G401 (cell line): ENCODE results near the gene CACUL1. TPM values are rescaled to one million over a fixed set of nuclear protein-coding genes. Genes with fewer than 3 reads are reported as not detected.
"Not testable (repeated sequence)": the region's sequence is repeated elsewhere in the genome, so short reads cannot be mapped to it uniquely, and the experiment has no call there.

ENCODE experiments used
- DNase-seq: peaks from one replicate; pipeline ENCODE4 v3.0.0-alpha.2; 2015; ENCODE audit warnings: low spot score
- in situ Hi-C: cut with HindIII; loops from 2 replicates; pipeline ENCODE4 v1.10.0; 2016; ENCODE audit warnings: low sequenced_read_pairs, mixed read lengths
- total RNA-seq: library from RNA; depleted of rRNA; stranded (reverse); fragments of >200 nt; shearing (Covaris generic); gene quantifications from 2 replicates; pipeline ENCODE4 v1.2.3, GENCODE V29; 2014; rRNA removed

The CACUL1 gene
- total RNA-seq, 1 experiment from 2014 or later: 46.2 TPM

GRCh38 chr10:118666350-118666749 is 88.4 kb downstream of the CACUL1 start:
- DNase-seq: no peak
- in situ Hi-C loops: no loop called here

DNA sequence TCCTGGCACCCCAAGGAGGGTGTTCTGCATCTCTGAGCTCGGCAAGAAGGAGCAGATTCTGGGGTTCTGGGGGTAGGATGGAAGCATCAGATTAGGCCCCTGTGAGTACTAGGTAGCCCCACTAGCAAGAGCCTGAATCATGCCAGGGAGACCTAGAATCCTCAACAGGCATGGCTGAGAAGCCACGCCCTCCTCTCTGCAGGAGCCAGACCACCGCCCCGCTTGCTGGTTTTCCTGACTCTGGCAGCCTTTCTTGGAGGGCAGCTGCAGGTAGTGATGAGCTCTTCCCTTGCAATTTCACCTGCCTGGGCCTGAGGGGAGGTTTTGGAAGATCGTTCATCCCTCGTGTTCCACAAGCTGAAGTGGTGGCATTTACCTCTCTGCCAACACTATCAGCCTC is 90.4 kb downstream of the CACUL1 start:
- no peak for DNase-seq
- in situ Hi-C loops: no loop called here

- in situ Hi-C loops: no loop called here
- DNase-seq: no peak
These were observed 91.6 kb downstream of the CACUL1 start for GRCh38 chr10:118663176-118663575.

- in situ Hi-C loops: no loop called here
- no peak for DNase-seq
These were observed 92.3 kb downstream of the CACUL1 start for GRCh38 chr10:118662228-118663035.

GRCh38 chr10:118658762-118659161 is 96.0 kb downstream of the CACUL1 start:
- DNase-seq: no peak
- in situ Hi-C loops: no loop called here

DNA sequence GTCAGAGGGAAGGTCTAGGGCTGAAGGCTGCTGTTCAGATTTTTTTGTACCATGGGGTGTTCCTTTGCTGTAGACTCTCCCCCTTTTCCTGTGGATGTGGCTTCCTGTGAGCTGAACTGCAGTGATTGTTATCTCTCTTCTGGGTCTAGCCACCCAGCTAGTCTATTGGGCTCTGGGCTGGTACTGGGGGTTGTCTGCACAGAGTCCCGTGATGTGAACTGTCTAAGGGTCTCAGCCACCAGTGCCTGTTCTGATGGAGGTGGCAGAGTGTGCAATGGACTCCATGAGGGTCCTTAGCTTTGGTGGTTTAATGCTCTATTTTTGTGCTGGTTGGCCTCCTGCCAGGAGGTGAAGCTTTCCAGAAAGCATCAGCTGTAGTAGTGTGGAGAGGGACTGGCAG is 96.6 kb downstream of the CACUL1 start:
- DNase-seq, in situ Hi-C loops: not testable (repeated sequence)

DNA sequence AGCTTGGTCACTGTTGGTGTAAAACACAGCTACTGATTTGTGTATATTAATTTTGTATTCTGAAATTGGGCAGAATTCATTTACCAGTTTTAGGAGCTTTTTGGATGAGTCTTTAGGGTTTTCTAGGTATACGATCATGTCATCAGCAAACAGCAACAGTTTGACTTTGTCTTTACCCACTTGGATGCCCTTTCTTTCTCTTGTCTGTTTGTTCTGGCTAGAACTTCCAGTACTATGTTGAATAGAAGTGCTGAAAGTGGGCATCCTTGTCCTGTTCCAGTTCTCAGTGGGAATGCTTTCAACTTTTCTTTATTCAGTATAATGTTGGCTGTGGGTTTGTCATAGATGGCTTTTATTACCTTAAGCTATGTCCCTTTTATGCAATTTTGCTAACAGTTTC is 109.5 kb downstream of the CACUL1 start:
- in situ Hi-C loops: not testable (repeated sequence)

GRCh38 chr10:118642228-118642627 is 112.5 kb downstream of the CACUL1 start:
- DNase-seq: no peak
- in situ Hi-C loops: no loop called here

More for the DNA sequence above, 109.5 kb downstream of the CACUL1 start:
- DNase-seq: peak; percentile 14

DNA sequence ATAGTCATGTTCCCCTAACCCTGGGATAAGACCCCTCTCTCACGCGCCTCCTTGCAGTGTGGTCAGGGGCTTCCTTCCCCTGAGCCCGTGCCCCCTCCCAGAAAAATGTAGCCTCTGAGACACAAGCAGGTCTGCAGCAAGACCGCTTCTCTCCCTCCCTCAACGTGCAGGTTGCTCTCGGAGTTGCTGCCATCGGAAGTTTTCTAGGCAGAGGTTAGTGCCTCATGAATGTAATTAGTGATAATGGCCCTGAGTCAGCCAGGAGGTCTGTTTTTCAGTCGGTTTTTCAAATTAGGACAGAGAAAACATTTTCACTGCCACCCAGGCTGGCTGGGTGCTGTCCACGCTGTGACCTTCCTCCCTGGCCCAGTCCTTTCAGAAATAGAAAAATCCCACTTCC is 116.1 kb downstream of the CACUL1 start:
- in situ Hi-C loops: no loop called here
- no peak for DNase-seq

DNA sequence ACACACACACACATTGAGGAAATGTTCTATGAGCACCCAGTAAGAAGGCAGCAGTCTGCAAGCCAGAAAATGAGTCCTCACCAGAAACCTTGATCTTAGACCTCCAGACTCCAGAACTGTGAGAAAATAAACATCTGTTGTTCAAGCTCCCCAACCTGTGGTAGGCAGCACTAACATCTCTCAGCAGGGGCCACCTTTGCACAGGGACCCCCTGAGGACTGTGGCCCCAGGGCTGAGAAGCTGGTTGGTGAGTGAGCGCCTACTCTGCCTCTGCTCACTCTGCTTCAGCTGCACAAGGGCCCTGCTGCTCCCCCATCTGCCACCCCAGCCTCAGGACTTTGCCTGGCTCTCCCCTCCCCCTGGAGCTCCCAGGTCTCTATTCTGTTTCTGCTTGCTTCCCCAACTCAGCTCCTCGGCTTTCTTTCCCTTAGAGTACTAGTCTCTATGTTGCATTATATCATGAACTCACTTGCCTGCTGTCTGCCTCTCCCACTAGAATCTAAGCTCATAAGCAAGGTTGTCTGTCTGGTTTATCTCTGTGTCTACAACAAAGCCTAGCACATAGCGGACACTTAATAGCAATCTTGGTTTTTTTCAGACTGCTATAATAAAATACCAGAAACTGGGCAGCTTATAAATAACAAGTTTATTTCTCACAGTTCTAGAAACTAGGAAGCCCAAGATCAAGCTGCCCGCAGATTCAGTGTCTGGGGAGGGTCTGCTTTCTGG is 118.9 kb downstream of the CACUL1 start:
- DNase-seq: no peak
- in situ Hi-C loops: no loop called here

DNA sequence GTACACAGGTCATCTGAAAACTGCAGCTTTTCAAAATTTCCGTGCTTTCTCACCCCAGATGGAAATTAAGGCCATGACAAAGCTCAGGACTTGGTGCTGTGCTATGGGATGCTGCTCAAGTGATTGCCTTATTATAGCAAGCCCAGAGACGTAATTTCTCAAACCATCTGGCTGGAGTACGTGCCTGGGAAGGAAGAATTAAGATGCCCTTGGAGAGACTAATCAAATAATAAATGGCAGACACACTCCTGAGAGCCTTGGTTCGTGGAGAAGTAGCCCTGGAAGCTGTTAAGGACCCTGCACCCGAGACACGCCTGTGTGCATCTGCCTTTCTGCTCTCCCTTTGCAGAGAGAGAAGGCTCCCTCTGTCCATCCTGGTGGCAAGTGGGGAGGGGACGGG is 121.0 kb downstream of the CACUL1 start:
- in situ Hi-C loops: no loop called here

GRCh38 chr10:118629211-118629610 is 125.6 kb downstream of the CACUL1 start:
- no peak for DNase-seq
- in situ Hi-C loops: no loop called here

More for the DNA sequence above, 121.0 kb downstream of the CACUL1 start:
- no peak for DNase-seq

- DNase-seq: no peak
- in situ Hi-C loops: no loop called here
These were observed 126.4 kb downstream of the CACUL1 start for GRCh38 chr10:118628397-118628796.

DNA sequence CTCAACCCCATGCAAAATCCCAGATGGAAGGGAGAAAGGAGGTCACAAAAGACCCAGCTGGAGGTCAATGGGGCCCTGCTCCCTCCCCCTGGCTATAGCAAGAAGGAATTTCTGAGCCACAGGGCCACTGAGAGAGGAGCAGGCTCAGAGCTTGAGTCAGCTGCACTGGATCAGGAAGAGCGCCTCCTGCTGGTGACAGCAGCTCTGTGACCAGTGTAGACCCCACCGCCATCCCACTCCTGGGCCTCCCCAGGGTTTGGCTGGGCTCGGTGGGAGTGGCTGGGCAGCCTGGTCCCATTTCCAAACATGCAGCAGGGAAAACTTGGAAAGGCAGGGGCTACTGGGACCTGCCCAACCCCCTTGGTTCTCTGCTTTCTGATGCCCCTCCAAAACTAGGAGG is 127.8 kb downstream of the CACUL1 start:
- no peak for DNase-seq
- in situ Hi-C loops: no loop called here

Other genes starting within 250 kb of the CACUL1 start
- not detected in 2 replicates for gene PRLHR, start 159.3 kb downstream of the CACUL1 start, total RNA-seq